Heart right ventricle (tissue), 16 donors: ENCODE data around the gene BABAM2. TPM values are rescaled to one million over a fixed set of nuclear protein-coding genes. Genes with fewer than 3 reads are reported as not detected.

Experiments
- ATAC-seq, 8 donors: fragments of 200-7000 bp; cut with Tn5 transposase; one replicate each; pipeline ENCODE4 v1.9.1; 2020; ENCODE audit warnings: mild to moderate bottlenecking in 8 of 8, moderate library complexity in 8 of 8, moderate number of reproducible peaks in 1 of 8
- DNase-seq, 2 donors: peaks; one replicate each; pipeline ENCODE4 v3.0.0-alpha.2; 2020
- H3K27ac ChIP-seq, 10 donors: fragments of 200-600 bp; sonication (generic) in 2 of 10; one replicate each; pipeline versions ENCODE4 v1.5.0 to v1.8.0; 2020 to 2022; ENCODE audit warnings: mild to moderate bottlenecking in 3 of 10
- H3K27me3 ChIP-seq, 7 donors: fragments of 200-600 bp; one replicate each; pipeline ENCODE4 v1.8.0; 2021 to 2022; ENCODE audit warnings: mild to moderate bottlenecking in 2 of 7
- H3K36me3 ChIP-seq, 9 donors: fragments of 200-600 bp; sonication (generic) in 1 of 9; one replicate each; pipeline versions ENCODE4 v1.5.0 to v1.8.0; 2020 to 2022; ENCODE audit warnings: mild to moderate bottlenecking in 2 of 9
- H3K4me1 ChIP-seq, 9 donors: fragments of 200-600 bp; sonication (generic) in 1 of 9; one replicate each; pipeline versions ENCODE4 v1.5.0 to v1.8.0; 2020 to 2022; ENCODE audit warnings: mild to moderate bottlenecking in 4 of 9
- H3K4me3 ChIP-seq, 10 donors: fragments of 200-600 bp; sonication (generic) in 2 of 10; one replicate each; pipeline versions ENCODE4 v1.5.0 to v1.8.0; 2020 to 2022; ENCODE audit warnings: mild to moderate bottlenecking in 7 of 10, moderate library complexity in 2 of 10
- H3K9me3 ChIP-seq, 11 donors: fragments of 200-600 bp in 10 of 11; sonication (generic) in 2 of 11; one replicate each; pipeline versions ENCODE4 v1.5.0 to v1.8.0; 2013 to 2022; ENCODE audit warnings: mild to moderate bottlenecking in 2 of 11, control low read depth in 1 of 11, moderate library complexity in 1 of 11
- CTCF ChIP-seq, 9 donors: fragments of 200-600 bp; sonication (generic) in 2 of 9; IDR thresholded peaks; one replicate each; pipeline versions ENCODE4 v1.5.0 to v1.8.0; 2021 to 2022; ENCODE audit warnings: antibody characterized with exemption in 9 of 9, mild to moderate bottlenecking in 5 of 9, moderate library complexity in 1 of 9
- WGBS, 2 donors: extraction: QIAGEN DNeasy Blood & Tissue Kit; methylation state at CpG; one replicate each; pipeline ENCODE4 v1.1.7; 2013; ENCODE audit warnings: inconsistent platforms in 1 of 2; 5-methylcytosine and 5-hydroxymethylcytosine counted together
- intact Hi-C, 10 donors: fragments of 100-400 bp; cut with DNase I; formaldehyde crosslinking; loops; one replicate each; pipeline versions ENCODE4 v1.11.1 to v1.14.2; 2022
- polyA plus RNA-seq, 2 donors: library from polyadenylated mRNA; stranded (reverse); fragments of 200-250 nt; gene quantifications; one replicate each; pipeline ENCODE4 v1.2.3, GENCODE V29; 2013
- total RNA-seq, 10 donors: library from RNA; stranded (reverse); fragmentation: NEBNext Ultra II Directional in 3 of 10; extraction: Animal tissue kit (Norgen Biotek cat#: 25700) in 3 of 10; gene quantifications; one replicate each; pipeline versions ENCODE4 v1.2.1 to v1.2.4, GENCODE V29; 2021 to 2023
- donor health status: Arrhythmogenic right ventricular cardiomyopathy.
- donor health status: ischemic (EF 13 %, LVEDD 7.1; RV severe dilation, severe dysfunction).
- donor health status: healthy with polysubstance abuse.
- donor health status: DM: no; HTN: yes; CAD: no.
- donor health status: DM: no; HTN: no; CAD: no.
- donor health status: ischemic (EF 25% LVEDD 6.9; RV normal size, moderate dysfunction).
- donor health status: ischemic (EF 25% LVEDD 5.7; RV mildly dilated, moderate dysfunction).
- donor health status: healthy.
- donor health status: DM: yes; HTN: yes; CAD: no.
- donor health status: Ischemic cardiomyopathy.
- donor health status: ischemic (EF 35%, LVEDD 5.7; RV mildly dilated, moderate dysfunction).
- donor health status: nonischemic (EF 11% LVEDD 7.7; RV severe dilation, severe dysfunction).
- donor health status: DM: yes; HTN: yes; CAD: no.
- donor health status: PGD.
- donor health status: ischemic (EF 29% LVEDD 5.4; RV normal size, mild dysfunction).
- donor health status: nonischemic (EF 23%, LVEDD 6.1; RV moderate dilation, normal function).

BABAM2 gene
- total and polyA plus RNA-seq, 12 donors, result 13.3 to 83.4 (median 65.9) TPM

GRCh38 chr2:28288620-28289019 is 398.1 kb downstream of the BABAM2 start:
- Histone ChIP-seq H3K9me3 (no peaks in the 10 kb centered on the region), H3K4me3 (no peak overlapping the region), H3K36me3 (no peaks in the 10 kb centered on the region), H3K27ac (no peak overlapping the region), H3K4me1 (peaks cover 0 to 6% (median 0%) of the 10 kb centered on the region in 9 donors), H3K27me3 (no peaks in the 10 kb centered on the region)
- TF ChIP-seq CTCF (IDR thresholded peaks at IDR 0.05), result no peak
- 99 to 100% methylated on average over 5 of the region's 5 CpGs for WGBS, 2 donors
- ATAC-seq (no peak), DNase-seq (no peak)
- intact Hi-C loops, result no loop called here

GRCh38 chr2:28291811-28292440 is 401.4 kb downstream of the BABAM2 start:
- intact Hi-C loops, result no loop called here
- Histone ChIP-seq H3K9me3 (no peaks in the 10 kb centered on the region), H3K27me3 (no peaks in the 10 kb centered on the region), H3K4me1 (peaks cover 0 to 6% (median 0%) of the 10 kb centered on the region in 9 donors), H3K36me3 (no peaks in the 10 kb centered on the region), H3K4me3 (no peak overlapping the region), H3K27ac (no peak overlapping the region)
- no peak for TF ChIP-seq CTCF (IDR thresholded peaks at IDR 0.05)
- 86 to 87% methylated on average over 9 of the region's 9 CpGs for WGBS, 2 donors
- DNase-seq (no peak), ATAC-seq (no peak)

GRCh38 chr2:28292491-28292890 is 402.0 kb downstream of the BABAM2 start:
- WGBS, 2 donors, result 75 to 82% methylated on average over 2 of the region's 2 CpGs
- Histone ChIP-seq H3K27me3 (no peaks in the 10 kb centered on the region), H3K36me3 (no peaks in the 10 kb centered on the region), H3K4me1 (peaks cover 0 to 2% (median 0%) of the 10 kb centered on the region in 9 donors), H3K9me3 (no peaks in the 10 kb centered on the region), H3K4me3 (no peak overlapping the region), H3K27ac (no peak overlapping the region)
- TF ChIP-seq CTCF (IDR thresholded peaks at IDR 0.05), result no peak
- ATAC-seq (no peak), DNase-seq (no peak)
- intact Hi-C loops, result no loop called here

- Histone ChIP-seq H3K36me3 (peaks cover 0 to 5% (median 0%) of the 10 kb centered on the region in 9 donors), H3K4me1 (no peaks in the 10 kb centered on the region), H3K27me3 (no peaks in the 10 kb centered on the region), H3K4me3 (no peak overlapping the region), H3K27ac (no peak overlapping the region), H3K9me3 (no peaks in the 10 kb centered on the region)
- WGBS, 2 donors, result 69 to 74% methylated on average over 5 of the region's 5 CpGs
- TF ChIP-seq CTCF (IDR thresholded peaks at IDR 0.05), result no peak
- intact Hi-C loops, result no loop called here
- ATAC-seq (no peak), DNase-seq (no peak)
Measured at GRCh38 chr2:28293416-28293815, 402.9 kb downstream of the BABAM2 start.
